Measurements from ENCODE around the gene MRPS18C.
"Not testable (repeated sequence)": the region's sequence is repeated elsewhere in the genome, so short reads cannot be mapped to it uniquely, and the experiment has no call there.

MRPS18C gene

DNA sequence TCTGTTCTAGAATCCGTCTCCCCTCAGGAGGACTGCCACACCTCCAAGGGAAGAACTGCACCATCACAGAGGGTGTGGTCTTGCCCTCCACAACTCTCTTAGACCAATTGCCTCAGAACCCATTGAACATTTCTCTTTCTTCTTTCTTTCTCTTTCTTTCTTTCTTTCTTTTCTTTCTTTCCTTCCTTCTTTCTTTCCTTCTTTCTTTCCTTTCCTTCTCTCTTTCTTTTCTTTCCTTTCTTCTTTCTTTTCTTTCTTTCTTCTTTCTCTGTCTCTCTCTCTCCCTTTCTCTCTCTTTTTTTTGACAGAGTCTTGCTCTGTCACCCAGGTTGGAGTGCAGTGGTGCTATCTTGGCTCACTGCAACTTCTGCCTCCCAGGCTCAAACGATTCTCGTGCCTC, 45.8 kb downstream of the MRPS18C start:
- not testable (repeated sequence) for DNase-seq

GRCh38 chr4:83503974-83504373, 48.1 kb downstream of the MRPS18C start:
- DNase-seq = no peak

GRCh38 chr4:83504503-83504902, 48.6 kb downstream of the MRPS18C start:
- no peak for DNase-seq

- DNase-seq = no peak
Measured at GRCh38 chr4:83504996-83505395, 49.1 kb downstream of the MRPS18C start.

DNA sequence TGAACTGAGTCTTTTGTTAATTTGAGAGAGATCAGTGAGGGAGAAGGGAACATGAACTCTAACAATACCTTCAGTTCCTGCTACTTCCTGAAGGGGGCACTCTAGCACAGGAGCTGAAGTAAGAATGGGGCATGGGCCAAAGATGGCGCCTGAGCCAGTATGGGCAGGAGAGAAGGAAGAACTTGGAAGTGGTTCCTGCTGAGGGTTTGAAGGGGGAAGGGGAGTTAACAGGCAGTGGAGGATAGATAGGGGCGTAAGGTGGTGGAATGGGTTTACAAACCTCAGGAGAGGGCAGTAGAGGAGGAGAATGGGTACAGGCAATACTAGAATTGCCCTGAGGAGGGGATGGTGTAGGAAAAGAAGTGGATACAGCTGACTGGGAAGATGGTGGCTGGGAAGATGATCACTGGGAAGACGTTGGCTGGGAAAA, 53.3 kb downstream of the MRPS18C start:
- DNase-seq = peak; percentile 11

DNA sequence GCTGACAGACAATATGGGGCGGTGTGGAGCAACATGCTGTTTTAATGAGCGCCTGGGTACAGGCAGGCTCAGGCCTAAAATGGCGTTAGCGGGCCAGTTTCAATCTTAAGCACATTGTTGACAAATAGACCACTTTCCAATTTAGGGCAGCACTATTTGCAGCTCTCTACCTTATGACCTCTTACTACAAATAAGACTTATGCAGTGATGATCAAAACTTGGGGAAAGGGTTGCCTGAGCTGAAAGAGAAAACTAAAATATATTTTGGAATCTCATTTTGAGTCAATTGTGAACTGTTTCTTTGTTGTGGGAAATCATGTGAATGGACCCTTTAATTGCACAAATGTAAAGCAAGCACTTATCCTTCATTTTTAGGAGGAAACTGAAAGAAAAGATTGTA, 54.6 kb downstream of the MRPS18C start:
- DNase-seq = no peak
